Cardiac fibroblast (primary cell): Measurements from ENCODE around the gene VSIG10L2.
A peak's percentile ranks its signal among the peaks of the same experiment; 100 is the strongest.

ENCODE experiments used
- DNase-seq, 2 donors: peaks; one replicate each; pipeline versions ENCODE4 v3.0.0 to v3.0.0-alpha.2; 2010; ENCODE audit warnings: low read depth in 2 of 2
- H3K4me3 ChIP-seq, 2 donors: replicated peaks in 1 of 2; 1 replicate in 1 of 2; 2 replicates in 1 of 2; pipeline ENCODE4 v1.5.1; 2011; ENCODE audit warnings: low read depth in 2 of 2, low read length in 2 of 2, mild to moderate bottlenecking in 2 of 2, moderate library complexity in 1 of 2
- CTCF ChIP-seq: IDR thresholded peaks from one replicate; pipeline ENCODE4 v1.5.1; 2011; ENCODE audit warnings: low read depth, mild to moderate bottlenecking, low read length, inconsistent platforms

Gene VSIG10L2

DNA sequence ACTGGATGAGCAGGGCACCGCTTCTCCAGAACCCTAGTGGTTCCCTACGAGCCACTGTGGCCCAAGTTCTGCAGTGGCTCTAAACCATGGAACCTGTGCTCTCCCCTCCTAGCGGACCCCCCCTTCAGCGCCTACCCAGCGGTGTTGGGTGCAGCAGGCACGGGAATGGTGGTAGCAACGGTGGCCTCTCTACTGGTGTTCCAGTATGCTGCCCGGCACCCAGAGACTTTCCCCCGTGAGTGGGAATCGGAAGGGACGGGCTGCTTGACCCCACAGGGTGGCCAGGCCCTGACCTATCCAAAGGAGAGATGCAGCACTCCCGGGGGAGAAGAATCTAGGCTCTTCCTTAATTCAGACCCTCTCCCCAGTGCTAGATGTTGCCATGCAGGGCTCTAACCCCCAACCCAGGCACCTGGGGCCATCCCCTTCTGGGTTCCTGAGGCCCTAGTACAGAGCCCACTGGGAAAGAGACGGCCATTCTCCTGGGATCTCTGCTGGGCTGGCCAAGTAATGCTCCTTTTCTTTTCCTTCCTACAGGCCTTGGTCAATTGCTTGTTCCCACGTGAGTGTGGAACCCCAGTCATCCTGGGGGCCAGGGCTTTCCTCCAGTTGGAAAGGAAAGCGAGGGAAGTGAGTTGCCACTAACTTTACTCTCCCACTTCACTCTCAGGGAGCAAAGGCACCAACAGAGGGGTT, 9.2 kb downstream of the VSIG10L2 start:
- TF ChIP-seq CTCF: no peak
- no peak overlapping the region for H3K4me3 ChIP-seq

GRCh38 chr11:125955856-125956255, 10.0 kb downstream of the VSIG10L2 start:
- no peak for TF ChIP-seq CTCF
- no peak overlapping the region for H3K4me3 ChIP-seq
- no peak for DNase-seq

More for the DNA sequence above, 9.2 kb downstream of the VSIG10L2 start:
- no peak for DNase-seq

- H3K4me3 ChIP-seq: no peak overlapping the region
- peak; percentile 9 to 81 for DNase-seq
- no peak for TF ChIP-seq CTCF
These were observed 10.7 kb downstream of the VSIG10L2 start for GRCh38 chr11:125956391-125957134.

DNA sequence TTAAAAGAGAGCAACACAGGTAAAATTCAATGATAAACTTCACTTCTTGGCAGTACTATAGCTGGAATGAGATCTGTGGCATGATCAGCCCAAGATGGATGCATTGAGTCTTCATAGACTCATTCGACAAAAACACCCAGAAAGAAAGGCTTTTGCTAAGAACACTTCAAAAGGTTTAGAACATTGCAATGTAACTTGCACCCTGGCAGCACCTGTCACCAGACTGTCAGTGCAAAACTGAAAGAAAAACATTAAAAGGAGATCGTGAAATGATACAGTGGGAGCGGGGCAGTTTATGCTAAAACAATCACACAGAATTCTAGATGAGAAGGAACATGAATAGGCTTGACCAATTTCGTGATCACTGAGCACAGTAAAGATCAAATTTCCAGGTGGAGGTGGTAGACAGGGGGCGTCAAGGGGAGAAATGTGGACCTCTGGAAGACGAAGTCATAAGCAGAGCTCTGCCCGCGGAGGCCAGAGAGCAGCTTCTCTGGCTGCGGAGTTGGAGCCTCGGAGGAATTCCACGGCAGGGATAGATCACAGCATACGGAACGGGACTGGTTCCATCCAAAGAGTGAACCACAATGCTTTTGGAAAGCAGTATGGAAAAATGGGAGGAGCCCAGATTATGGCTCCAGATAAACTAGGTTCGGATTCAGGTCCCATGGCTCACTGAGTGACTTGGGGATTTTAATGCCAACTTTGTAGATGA, 11.9 kb downstream of the VSIG10L2 start:
- no peak for DNase-seq
- no peak overlapping the region for H3K4me3 ChIP-seq
- TF ChIP-seq CTCF: no peak

- no peak for DNase-seq
- TF ChIP-seq CTCF: no peak
- no peak overlapping the region for H3K4me3 ChIP-seq
These were observed 13.1 kb downstream of the VSIG10L2 start for GRCh38 chr11:125958872-125959400.

- DNase-seq: no peak
- no peak for TF ChIP-seq CTCF
- no peak overlapping the region for H3K4me3 ChIP-seq
These were observed 13.7 kb downstream of the VSIG10L2 start for GRCh38 chr11:125959511-125959910.
